ENCODE data around the gene NTPCR. TPM values are rescaled to one million over a fixed set of nuclear protein-coding genes. Genes with fewer than 3 reads are reported as not detected.

The NTPCR gene
- total and polyA plus RNA-seq, 2 donors from 2014 or later: 40.2 to 95.7 TPM

GRCh38 chr1:232985882-232986526 lies 35.6 kb downstream of the NTPCR start:
- Histone ChIP-seq H3K9me3 (ENCODE audit: control insufficient read depth in 2 of 3, insufficient read depth in 1 of 3, low read length in 3 of 3) (no peaks in the 10 kb centered on the region), H3K9ac (ENCODE audit: low read length in 3 of 3) (no peak overlapping the region), H3K27ac (ENCODE audit: low read depth in 2 of 2, low read length in 2 of 2) (no peak overlapping the region), H3K4me3 (ENCODE audit: low read length in 3 of 3) (no peak overlapping the region), H3K36me3 (ENCODE audit: control insufficient read depth in 2 of 3, insufficient read depth in 3 of 3, low read length in 3 of 3) (no peaks in the 10 kb centered on the region), H3K27me3 (ENCODE audit: control insufficient read depth, insufficient read depth, low read length) (no peaks in the 10 kb centered on the region), H3K4me1 (ENCODE audit: control insufficient read depth in 2 of 3, insufficient read depth in 2 of 3, low read depth in 1 of 3, low read length in 3 of 3) (no peaks in the 10 kb centered on the region)
- DNase-seq (no peak), FAIRE-seq (no peak)
- intact Hi-C loops (cut with DNase I): no loop called here
- no peak for TF ChIP-seq CTCF (IDR thresholded peaks at IDR 0.05; ENCODE audit: borderline replicate concordance, extremely low read depth, insufficient read depth)

DNA sequence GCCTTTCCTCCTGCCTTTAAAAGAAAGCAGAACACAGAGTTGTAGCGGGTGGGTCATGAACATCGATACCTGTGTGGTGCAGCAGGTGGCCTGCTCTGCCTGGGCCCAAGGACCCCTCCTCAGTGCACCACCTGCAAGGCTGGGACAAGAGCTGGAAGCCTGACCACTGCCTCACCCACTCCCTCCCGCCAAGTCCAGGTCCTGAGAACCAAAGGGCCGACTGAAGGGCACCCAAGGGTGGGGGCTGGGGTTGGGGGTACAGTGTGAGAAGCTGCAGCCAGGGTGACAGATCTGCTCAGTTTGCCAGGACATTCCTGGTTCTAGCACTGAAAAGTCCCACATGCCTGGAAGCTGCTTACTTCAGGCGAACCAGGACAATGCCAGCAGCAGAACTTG lies 36.1 kb downstream of the NTPCR start:
- TF ChIP-seq CTCF (IDR thresholded peaks at IDR 0.05; ENCODE audit: borderline replicate concordance, extremely low read depth, insufficient read depth): no peak
- intact Hi-C loops (cut with DNase I): no loop called here

GRCh38 chr1:232987046-232987773 lies 36.8 kb downstream of the NTPCR start:
- no peak for TF ChIP-seq CTCF (IDR thresholded peaks at IDR 0.05; ENCODE audit: borderline replicate concordance, extremely low read depth, insufficient read depth)
- no peaks in the 10 kb centered on the region for H3K4me1 ChIP-seq (ENCODE audit: control insufficient read depth in 2 of 3, insufficient read depth in 2 of 3, low read depth in 1 of 3, low read length in 3 of 3)
- H3K9ac ChIP-seq (ENCODE audit: low read length in 3 of 3): no peak overlapping the region
- H3K36me3 ChIP-seq (ENCODE audit: control insufficient read depth in 2 of 3, insufficient read depth in 3 of 3, low read length in 3 of 3): no peaks in the 10 kb centered on the region
- H3K9me3 ChIP-seq (ENCODE audit: control insufficient read depth in 2 of 3, insufficient read depth in 1 of 3, low read length in 3 of 3): no peaks in the 10 kb centered on the region
- no peaks in the 10 kb centered on the region for H3K27me3 ChIP-seq (ENCODE audit: control insufficient read depth, insufficient read depth, low read length)
- no peak for DNase-seq
- intact Hi-C loops (cut with DNase I): no loop called here
- no peak for FAIRE-seq
- no peak overlapping the region for H3K27ac ChIP-seq (ENCODE audit: low read depth in 2 of 2, low read length in 2 of 2)
- no peak overlapping the region for H3K4me3 ChIP-seq (ENCODE audit: low read length in 3 of 3)

More for the DNA sequence above, 36.1 kb downstream of the NTPCR start:
- FAIRE-seq (no peak), DNase-seq (no peak)
- Histone ChIP-seq H3K4me3 (ENCODE audit: low read length in 3 of 3) (no peak overlapping the region), H3K27ac (ENCODE audit: low read depth in 2 of 2, low read length in 2 of 2) (no peak overlapping the region), H3K27me3 (ENCODE audit: control insufficient read depth, insufficient read depth, low read length) (no peaks in the 10 kb centered on the region), H3K9me3 (ENCODE audit: control insufficient read depth in 2 of 3, insufficient read depth in 1 of 3, low read length in 3 of 3) (no peaks in the 10 kb centered on the region), H3K4me1 (ENCODE audit: control insufficient read depth in 2 of 3, insufficient read depth in 2 of 3, low read depth in 1 of 3, low read length in 3 of 3) (no peaks in the 10 kb centered on the region), H3K36me3 (ENCODE audit: control insufficient read depth in 2 of 3, insufficient read depth in 3 of 3, low read length in 3 of 3) (no peaks in the 10 kb centered on the region), H3K9ac (ENCODE audit: low read length in 3 of 3) (no peak overlapping the region)
